Right lobe of liver (tissue), 6 donors: ENCODE data around the gene MOV10. TPM values are rescaled to one million over a fixed set of nuclear protein-coding genes. Genes with fewer than 3 reads are reported as not detected.

Experiments
- ATAC-seq, 4 donors: fragments of 200-7000 bp; cut with Tn5 transposase; one replicate each; pipeline ENCODE4 v1.9.1; 2020; ENCODE audit warnings: mild to moderate bottlenecking in 4 of 4, moderate library complexity in 4 of 4
- DNase-seq, 3 donors: peaks; one replicate each; pipeline ENCODE4 v3.0.0-alpha.2; 2020
- H3K27ac ChIP-seq, 3 donors: fragments of 200-600 bp; one replicate each; pipeline ENCODE4 v1.8.0; 2022
- H3K27me3 ChIP-seq, 2 donors: fragments of 200-600 bp; one replicate each; pipeline ENCODE4 v1.8.0; 2022
- H3K36me3 ChIP-seq, 4 donors: fragments of 200-600 bp; sonication (generic) in 1 of 4; one replicate each; pipeline versions ENCODE4 v1.5.1 to v1.8.0; 2017 to 2022; ENCODE audit warnings: control low read depth in 1 of 4
- H3K4me1 ChIP-seq, 4 donors: fragments of 200-600 bp; sonication (generic) in 1 of 4; one replicate each; pipeline versions ENCODE4 v1.5.1 to v1.8.0; 2017 to 2022; ENCODE audit warnings: control low read depth in 1 of 4
- H3K4me3 ChIP-seq, 3 donors: fragments of 200-600 bp; one replicate each; pipeline ENCODE4 v1.8.0; 2022
- H3K9me3 ChIP-seq, 4 donors: fragments of 200-600 bp; sonication (generic) in 1 of 4; one replicate each; pipeline versions ENCODE4 v1.5.1 to v1.8.0; 2017 to 2022; ENCODE audit warnings: control low read depth in 1 of 4
- CTCF ChIP-seq, 4 donors: fragments of 200-600 bp in 3 of 4; fragments of 450-650 bp in 1 of 4; IDR thresholded peaks; one replicate each; pipeline versions ENCODE4 v1.5.1 to v1.8.0; 2016 to 2022; ENCODE audit warnings: antibody characterized with exemption in 4 of 4, mild to moderate bottlenecking in 2 of 4
- POLR2A ChIP-seq: fragments of 450-650 bp; IDR thresholded peaks from one replicate; pipeline ENCODE4 v1.6.1; 2017; ENCODE audit warnings: antibody characterized with exemption, mild to moderate bottlenecking
- WGBS: methylation state at CpG from one replicate; pipeline ENCODE4 v1.1.6; 2018; ENCODE audit warnings: low coverage, low lambda C conversion rate; ENCODE audit not compliant: insufficient coverage; ENCODE audit errors: missing lambda C conversion rate; 5-methylcytosine and 5-hydroxymethylcytosine counted together
- intact Hi-C, 2 donors: fragments of 100-400 bp; cut with DNase I; formaldehyde crosslinking; loops; one replicate each; pipeline versions ENCODE4 v1.11.2 to v1.14.1; 2022
- total RNA-seq, 6 experiments: library from RNA; depleted of rRNA in 2 of 6; stranded (reverse); fragments of >200 nt in 2 of 6; fragmentation: NEBNext Ultra II Directional in 3 of 6; extraction: Animal tissue kit (Norgen Biotek cat#: 25700) in 3 of 6; gene quantifications; one replicate each; pipeline versions ENCODE4 v1.1.0 to v1.2.4, GENCODE V29; 2016 to 2023
- donor health status: DM: no; HTN: yes; CAD: no.
- donor health status: DM: no; HTN: no; CAD: no.
- donor health status: DM: no; HTN: no; CAD: no.
- donor health status: DM: no; HTN: yes; CAD: no.
- donor health status: DM: no; HTN: yes; CAD: no.

MOV10 gene
- total RNA-seq, 6 experiments from 2014 or later: 32.3 to 55.8 (median 46.2) TPM

GRCh38 chr1:112712701-112713128, 38.3 kb downstream of the MOV10 start:
- WGBS: 86% methylated on average over 9 of the region's 9 CpGs
- TF ChIP-seq CTCF (IDR thresholded peaks at IDR 0.05) (no peak), POLR2A (no peak)
- no peak for DNase-seq
- intact Hi-C loops: loop anchor here in 1 of 2 donors (5.0 kb wide), 1 partner anchor 210 kb away; no protein-coding TSS in a partner anchor
- H3K36me3 ChIP-seq: no peaks in the 10 kb centered on the region
- H3K4me1 ChIP-seq: peaks cover 0 to 22% (median 4%) of the 10 kb centered on the region in 4 donors
- H3K27ac ChIP-seq: no peak overlapping the region
- H3K4me3 ChIP-seq: no peak overlapping the region
- no peaks in the 10 kb centered on the region for H3K9me3 ChIP-seq
- H3K27me3 ChIP-seq: no peaks in the 10 kb centered on the region
- no peak for ATAC-seq

GRCh38 chr1:112713466-112714312, 39.2 kb downstream of the MOV10 start:
- TF ChIP-seq CTCF (IDR thresholded peaks at IDR 0.05) (peak in 1 of 4 donors; percentile 4), POLR2A (no peak)
- Histone ChIP-seq H3K9me3 (no peaks in the 10 kb centered on the region), H3K4me3 (peak overlapping the region; percentile 49 to 61 (median 58)), H3K36me3 (no peaks in the 10 kb centered on the region), H3K27ac (no peak overlapping the region), H3K27me3 (no peaks in the 10 kb centered on the region), H3K4me1 (peaks cover 0 to 23% (median 5%) of the 10 kb centered on the region in 4 donors)
- peak; percentile 6 to 52 (median 42) for ATAC-seq
- 27% methylated on average over 4 of the region's 14 CpGs for WGBS
- intact Hi-C loops: loop anchor here in 1 of 2 donors (5.0 kb wide), 1 partner anchor 211 kb away; no protein-coding TSS in a partner anchor
- DNase-seq: peak; percentile 78 to 92 (median 88)

- Histone ChIP-seq H3K4me1 (peaks cover 0 to 25% (median 7%) of the 10 kb centered on the region in 4 donors), H3K27me3 (no peaks in the 10 kb centered on the region), H3K36me3 (no peaks in the 10 kb centered on the region), H3K9me3 (no peaks in the 10 kb centered on the region), H3K27ac (no peak overlapping the region), H3K4me3 (peak overlapping the region; percentile 49 to 61 (median 58))
- peak in 1 of 4 donors; percentile 0 for ATAC-seq
- intact Hi-C loops: loop anchor here (5.0 kb wide), 2 partner anchors 88 to 212 kb away; no protein-coding TSS in a partner anchor
- DNase-seq: peak; percentile 57 to 68 (median 66)
- TF ChIP-seq POLR2A (no peak), CTCF (IDR thresholded peaks at IDR 0.05) (no peak)
- WGBS: under 1% methylated on average over 52 of the region's 86 CpGs
These were observed 40.1 kb downstream of the MOV10 start for GRCh38 chr1:112714313-112715263.
